HEK293 (cell line): ENCODE data around the gene ZNF830.
"Not testable (repeated sequence)": the region's sequence is repeated elsewhere in the genome, so short reads cannot be mapped to it uniquely, and the experiment has no call there.

Source experiments
- CTCF ChIA-PET: fragments of 350-600 bp; formaldehyde crosslinking; extraction: SDS; loops from one replicate; lab custom pipeline; 2021; ENCODE audit warnings: antibody characterized with exemption; lab: Yijun Ruan, JAX
- POLR2A ChIA-PET: fragments of 300-600 bp; formaldehyde crosslinking; extraction: SDS; loops from one replicate; lab custom pipeline; 2020; ENCODE audit warnings: antibody characterized with exemption, inconsistent platforms; lab: Yijun Ruan, JAX
- H3K27ac ChIP-seq: fragments of 200-500 bp; sonication (Bioruptor generic); 2 replicates; pipeline ENCODE4 v1.5.1; 2014; ENCODE audit warnings: low read depth, low read length, control low read depth, inconsistent platforms; ENCODE audit errors: extremely low read depth
- H3K36me3 ChIP-seq, 2 experiments: fragments of 200-500 bp in 1 of 2; sonication (Bioruptor generic) in 1 of 2; 1 replicate in 1 of 2; 2 replicates in 1 of 2; pipeline ENCODE4 v1.5.1; 2014 to 2017; ENCODE audit warnings: inconsistent platforms in 2 of 2, low read length in 2 of 2; ENCODE audit not compliant: control insufficient read depth in 2 of 2, insufficient read depth in 1 of 2
- H3K4me1 ChIP-seq: fragments of 200-500 bp; sonication (Bioruptor generic); 2 replicates; pipeline ENCODE4 v1.5.1; 2014; ENCODE audit warnings: mild to moderate bottlenecking, low read length, inconsistent platforms; ENCODE audit not compliant: control insufficient read depth, insufficient read depth
- H3K4me3 ChIP-seq: 2 replicates; pipeline ENCODE4 v1.5.1; 2011; ENCODE audit warnings: low read depth, mild to moderate bottlenecking, control low read depth, low read length, moderate library complexity
- H3K9me3 ChIP-seq: fragments of 200-500 bp; sonication (Bioruptor generic); 2 replicates; pipeline ENCODE4 v1.5.1; 2014; ENCODE audit warnings: low read depth, low read length, inconsistent platforms; ENCODE audit not compliant: control insufficient read depth, insufficient read depth
- CTCF ChIP-seq: fragments of 450-650 bp; formaldehyde crosslinking; IDR thresholded peaks from 2 replicates; pipeline ENCODE4 v1.5.1; 2016; ENCODE audit warnings: missing biosample characterization, missing genetic modification characterization
- HIC1 ChIP-seq: fragments of 450-650 bp; formaldehyde crosslinking; IDR thresholded peaks from 2 replicates; pipeline ENCODE4 v1.5.1; 2016; ENCODE audit warnings: missing biosample characterization, missing genetic modification characterization
- HOXD13 ChIP-seq: sonication (generic); formaldehyde crosslinking; IDR thresholded peaks from 2 replicates; pipeline ENCODE4 v1.8.0; 2022; ENCODE audit warnings: missing genetic modification reagents, borderline replicate concordance
- INSM2 ChIP-seq: fragments of 450-650 bp; formaldehyde crosslinking; IDR thresholded peaks from 2 replicates; pipeline ENCODE4 v1.5.1; 2016; ENCODE audit warnings: missing biosample characterization, missing genetic modification characterization
- KLF1 ChIP-seq: fragments of 450-650 bp; formaldehyde crosslinking; IDR thresholded peaks from 2 replicates; pipeline ENCODE4 v1.5.1; 2016; ENCODE audit warnings: missing biosample characterization, missing genetic modification characterization
- OVOL3 ChIP-seq: fragments of 450-650 bp; formaldehyde crosslinking; IDR thresholded peaks from 2 replicates; pipeline ENCODE4 v1.5.1; 2016; ENCODE audit warnings: missing biosample characterization, missing genetic modification characterization
- SALL2 ChIP-seq: fragments of 450-650 bp; formaldehyde crosslinking; IDR thresholded peaks from 2 replicates; pipeline ENCODE4 v1.5.0; 2017; ENCODE audit warnings: missing biosample characterization, mild to moderate bottlenecking, missing genetic modification characterization, borderline replicate concordance
- SP2 ChIP-seq: fragments of 450-650 bp; formaldehyde crosslinking; IDR thresholded peaks from 2 replicates; pipeline ENCODE4 v1.5.1; 2016; ENCODE audit warnings: missing biosample characterization, missing genetic modification characterization
- YY2 ChIP-seq: fragments of 450-650 bp; formaldehyde crosslinking; IDR thresholded peaks from 2 replicates; pipeline ENCODE4 v1.5.1; 2016; ENCODE audit warnings: missing biosample characterization, missing genetic modification characterization
- ZFP41 ChIP-seq: fragments of 450-650 bp; formaldehyde crosslinking; IDR thresholded peaks from 2 replicates; pipeline ENCODE4 v1.5.1; 2016; ENCODE audit warnings: missing biosample characterization, missing genetic modification characterization, borderline replicate concordance
- ZIC2 ChIP-seq: fragments of 450-650 bp; formaldehyde crosslinking; IDR thresholded peaks from 2 replicates; pipeline ENCODE4 v1.5.1; 2016; ENCODE audit warnings: missing biosample characterization, missing genetic modification characterization
- ZNF19 ChIP-seq: fragments of 450-650 bp; formaldehyde crosslinking; IDR thresholded peaks from 2 replicates; pipeline ENCODE4; 2016; ENCODE audit warnings: missing biosample characterization, missing genetic modification characterization, low read depth
- ZNF24 ChIP-seq: fragments of 450-650 bp; formaldehyde crosslinking; IDR thresholded peaks from 2 replicates; pipeline ENCODE4 v1.5.1; 2016; ENCODE audit warnings: missing biosample characterization, missing genetic modification characterization
- ZNF292 ChIP-seq: fragments of 450-650 bp; formaldehyde crosslinking; IDR thresholded peaks from 2 replicates; pipeline ENCODE4 v1.5.1; 2016; ENCODE audit warnings: low read depth, missing biosample characterization, missing genetic modification characterization, borderline replicate concordance
- ZNF311 ChIP-seq: fragments of 450-650 bp; formaldehyde crosslinking; IDR thresholded peaks from 2 replicates; pipeline ENCODE4 v1.5.1; 2017; ENCODE audit warnings: missing biosample characterization, missing genetic modification characterization, borderline replicate concordance
- ZNF335 ChIP-seq: fragments of 450-650 bp; formaldehyde crosslinking; conservative IDR thresholded peaks from 2 replicates; pipeline ENCODE4 v1.5.1; 2016; ENCODE audit warnings: missing biosample characterization, missing genetic modification characterization
- ZNF366 ChIP-seq: fragments of 450-650 bp; formaldehyde crosslinking; conservative IDR thresholded peaks from 2 replicates; pipeline ENCODE4 v1.5.1; 2016; ENCODE audit warnings: missing biosample characterization, missing genetic modification characterization
- ZNF404 ChIP-seq: fragments of 450-650 bp; formaldehyde crosslinking; IDR thresholded peaks from 2 replicates; pipeline ENCODE4 v1.5.1; 2017; ENCODE audit warnings: missing biosample characterization, missing genetic modification characterization
- ZNF510 ChIP-seq: fragments of 450-650 bp; formaldehyde crosslinking; IDR thresholded peaks from 2 replicates; pipeline ENCODE4 v1.5.1; 2018; ENCODE audit warnings: mild to moderate bottlenecking, missing genetic modification characterization, missing biosample characterization; ENCODE audit not compliant: insufficient replicate concordance
- ZNF521 ChIP-seq: fragments of 450-650 bp; formaldehyde crosslinking; IDR thresholded peaks from 2 replicates; pipeline ENCODE4 v1.5.1; 2017; ENCODE audit warnings: missing biosample characterization, mild to moderate bottlenecking, missing genetic modification characterization
- ZNF548 ChIP-seq: fragments of 450-650 bp; formaldehyde crosslinking; IDR thresholded peaks from 2 replicates; pipeline ENCODE4 v1.5.1; 2016; ENCODE audit warnings: missing biosample characterization, missing genetic modification characterization
- ZNF549 ChIP-seq: fragments of 450-650 bp; IDR thresholded peaks from 2 replicates; pipeline ENCODE4 v1.5.1; 2018; ENCODE audit warnings: missing biosample characterization, missing genetic modification characterization, mild to moderate bottlenecking, inconsistent platforms, moderate library complexity
- ZNF654 ChIP-seq: fragments of 450-650 bp; formaldehyde crosslinking; IDR thresholded peaks from 2 replicates; pipeline ENCODE4 v1.5.1; 2016; ENCODE audit warnings: low read depth, missing biosample characterization, missing genetic modification characterization
- ZNF660 ChIP-seq: fragments of 450-650 bp; IDR thresholded peaks from 2 replicates; pipeline ENCODE4 v1.5.1; 2018; ENCODE audit warnings: missing biosample characterization, mild to moderate bottlenecking, missing genetic modification characterization
- ZNF76 ChIP-seq: fragments of 450-650 bp; formaldehyde crosslinking; IDR thresholded peaks from 2 replicates; pipeline ENCODE4; 2016; ENCODE audit warnings: low read depth, missing biosample characterization, missing genetic modification characterization, borderline replicate concordance

Gene ZNF830

DNA sequence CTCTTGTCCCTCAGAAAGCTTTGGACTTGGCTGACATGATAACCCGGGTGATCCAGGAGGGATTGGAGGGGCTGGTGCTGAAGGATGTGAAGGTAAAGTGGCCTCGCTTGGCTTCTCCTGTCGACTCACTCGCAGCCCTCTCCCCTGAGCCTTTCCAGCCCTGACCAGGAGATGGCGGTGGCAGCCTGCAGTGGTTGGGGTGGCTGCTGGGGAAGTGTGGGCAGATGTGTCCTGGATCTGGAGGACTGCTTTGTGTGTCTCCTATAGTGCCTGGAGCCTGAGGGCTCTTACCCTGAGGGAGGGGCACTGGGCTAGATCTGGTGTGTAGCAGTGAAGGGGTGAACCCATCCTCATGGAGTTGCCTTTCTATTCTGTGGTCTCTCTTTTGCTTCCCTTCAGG lies 36.9 kb downstream of the ZNF830 start (continued):
- TF ChIP-seq ZNF19 (tag by site-specific recombination): no peak
- TF ChIP-seq ZNF335: peak; percentile 55
- TF ChIP-seq ZNF654: peak; percentile 74
- TF ChIP-seq INSM2: no peak
- no peak for TF ChIP-seq ZNF510 (tag by site-specific recombination)
- peak; percentile 90 for TF ChIP-seq CTCF
- no peak for TF ChIP-seq YY2 (tag by site-specific recombination)
- no peak for TF ChIP-seq SALL2 (tag by site-specific recombination)
- TF ChIP-seq ZNF76: no peak
- TF ChIP-seq OVOL3: no peak
- TF ChIP-seq ZNF660 (tag by site-specific recombination): peak; percentile 19; the same call in 1 of the 2 replicates
- TF ChIP-seq KLF1 (tag by site-specific recombination): no peak

GRCh38 chr17:34999456-34999855 lies 38.1 kb downstream of the ZNF830 start:
- ChIA-PET POLR2A (no interaction called here), CTCF (interaction anchor here (0.7 to 8.4 kb wide), 5 partner anchors 11 to 121 kb away, joined by 3 to 79 read pairs (median 8); partner anchors contain the start of genes FNDC8 and RAD51D)
- H3K27ac ChIP-seq: no peak overlapping the region
- TF ChIP-seq ZNF366 (tag by site-specific recombination): no peak
- TF ChIP-seq HOXD13 (CRISPR knock-in tag): no peak
- no peak for TF ChIP-seq SP2 (tag by site-specific recombination)
- no peak for TF ChIP-seq ZNF549 (tag by site-specific recombination)
- TF ChIP-seq ZNF548: no peak
- no peak for TF ChIP-seq ZFP41 (tag by site-specific recombination)
- peaks cover 26 to 96% of the 10 kb centered on the region in 2 experiments for H3K36me3 ChIP-seq
- no peaks in the 10 kb centered on the region for H3K4me1 ChIP-seq
- no peaks in the 10 kb centered on the region for H3K9me3 ChIP-seq
- H3K4me3 ChIP-seq: no peak overlapping the region

DNA sequence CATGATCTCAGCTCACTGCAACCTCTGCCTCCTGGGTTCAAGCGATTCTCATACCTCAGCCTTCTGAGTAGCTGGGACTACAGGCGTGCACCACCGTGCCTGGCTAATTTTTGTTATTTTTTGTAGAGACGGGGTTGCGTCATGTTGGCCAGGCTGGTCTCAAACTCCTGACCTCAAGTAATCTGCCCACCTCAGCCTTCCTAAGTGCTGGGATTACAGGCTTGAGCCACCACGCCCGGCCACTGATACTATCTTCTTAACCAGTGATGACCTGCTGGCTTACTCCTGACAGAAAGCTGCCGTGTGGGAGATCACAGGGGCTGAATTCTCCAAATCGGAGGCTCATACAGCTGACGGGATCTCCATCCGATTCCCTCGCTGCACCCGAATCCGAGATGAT lies 39.6 kb downstream of the ZNF830 start:
- not testable (repeated sequence) for H3K9me3 ChIP-seq, H3K4me3 ChIP-seq, H3K27ac ChIP-seq, H3K4me1 ChIP-seq
- ChIA-PET CTCF (interaction anchor here (0.5 to 8.4 kb wide), 4 partner anchors 34 to 120 kb away, joined by 3 to 79 read pairs (median 6); partner anchors contain the start of genes FNDC8 and RAD51D), POLR2A (interaction anchor here (0.7 kb wide), 1 partner anchor 12 kb away, joined by 3 read pairs; no protein-coding TSS in a partner anchor)
- peaks cover 29 to 96% of the 10 kb centered on the region in 2 experiments for H3K36me3 ChIP-seq

DNA sequence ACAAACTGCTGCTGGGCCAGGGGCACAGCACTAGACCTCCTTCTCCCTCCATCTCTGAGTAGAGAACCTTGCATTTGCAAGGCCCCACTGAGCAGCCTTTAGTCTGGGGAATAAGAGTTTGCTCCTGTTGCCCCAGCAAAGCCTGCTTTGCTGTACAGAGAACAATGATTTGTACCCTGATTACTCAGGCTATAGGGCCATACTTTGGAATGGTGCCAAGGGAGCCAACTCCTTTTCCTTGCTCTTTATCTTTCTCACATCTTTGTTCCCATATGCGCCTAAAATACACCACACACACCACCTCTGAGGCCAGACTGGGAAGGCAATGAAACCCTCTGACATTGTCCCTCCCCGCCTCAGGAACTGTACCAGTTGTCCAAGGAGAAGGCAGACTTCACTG lies 40.2 kb downstream of the ZNF830 start:
- H3K4me3 ChIP-seq: no peak overlapping the region
- ChIA-PET CTCF (interaction anchor here (1.2 to 1.3 kb wide), 2 partner anchors 13 to 117 kb away, joined by 3 to 5 read pairs; no protein-coding TSS in a partner anchor), POLR2A (no interaction called here)
- no peaks in the 10 kb centered on the region for H3K4me1 ChIP-seq
- H3K36me3 ChIP-seq: peaks cover 23 to 96% of the 10 kb centered on the region in 2 experiments
- no peak overlapping the region for H3K27ac ChIP-seq
- no peaks in the 10 kb centered on the region for H3K9me3 ChIP-seq
- TF ChIP-seq ZNF311 (no peak), ZNF521 (tag by site-specific recombination) (no peak), ZNF24 (tag by site-specific recombination) (no peak), ZNF292 (tag by site-specific recombination) (no peak), ZFP41 (tag by site-specific recombination) (no peak), ZNF404 (tag by site-specific recombination) (no peak), ZIC2 (tag by site-specific recombination) (no peak), HIC1 (no peak)
